Hepatocyte (in vitro differentiated cells): ENCODE data around the gene TARBP2.

Experiments
- EZH2 ChIP-seq: fragments of 200-600 bp; sonication (generic); IDR thresholded peaks from 2 replicates; pipeline ENCODE4 v1.6.1; 2016; ENCODE audit warnings: antibody characterized with exemption, mild to moderate bottlenecking, borderline replicate concordance
- TF ChIP-seq, protein P1 (sequence below): fragments of 200-600 bp; sonication (generic); IDR thresholded peaks from 2 replicates; pipeline ENCODE4 v1.5.1; 2016; ENCODE audit warnings: antibody characterized with exemption, mild to moderate bottlenecking; ENCODE audit not compliant: poor library complexity

DNA sequence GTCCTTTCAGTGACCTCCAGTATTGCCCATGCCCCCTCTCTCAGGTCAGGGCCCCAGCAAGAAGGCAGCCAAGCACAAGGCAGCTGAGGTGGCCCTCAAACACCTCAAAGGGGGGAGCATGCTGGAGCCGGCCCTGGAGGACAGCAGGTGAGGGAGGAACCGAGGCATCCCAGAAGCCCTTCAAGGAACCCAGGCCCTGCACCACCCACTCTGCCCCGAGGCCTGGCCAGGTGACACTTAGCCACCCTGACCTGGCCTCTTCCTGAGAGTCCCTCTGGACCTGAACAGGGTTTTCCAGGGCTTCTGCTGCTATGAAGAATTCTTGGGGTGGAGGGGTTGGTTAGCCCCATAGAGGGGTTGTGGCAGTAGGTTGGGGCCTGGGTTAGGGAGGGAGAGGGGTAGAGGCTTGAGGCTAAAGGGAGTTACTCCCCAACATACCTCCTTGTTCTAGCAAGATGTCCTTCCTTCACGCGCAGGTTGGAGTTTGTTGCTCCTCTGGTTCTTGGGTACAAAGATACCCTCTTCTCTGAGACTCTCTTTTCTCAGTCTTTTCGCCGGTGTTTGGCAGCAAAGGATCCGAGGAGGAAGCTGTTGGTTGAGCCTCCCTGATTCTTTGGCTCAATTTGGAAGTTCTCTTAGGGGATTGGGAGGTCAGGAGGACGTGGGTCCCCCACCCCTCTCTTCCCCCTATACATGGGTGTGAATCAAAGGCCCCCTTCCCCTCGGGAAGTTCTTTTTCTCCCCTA is 2.1 kb downstream of the TARBP2 start:
- TF ChIP-seq, protein P1, sequence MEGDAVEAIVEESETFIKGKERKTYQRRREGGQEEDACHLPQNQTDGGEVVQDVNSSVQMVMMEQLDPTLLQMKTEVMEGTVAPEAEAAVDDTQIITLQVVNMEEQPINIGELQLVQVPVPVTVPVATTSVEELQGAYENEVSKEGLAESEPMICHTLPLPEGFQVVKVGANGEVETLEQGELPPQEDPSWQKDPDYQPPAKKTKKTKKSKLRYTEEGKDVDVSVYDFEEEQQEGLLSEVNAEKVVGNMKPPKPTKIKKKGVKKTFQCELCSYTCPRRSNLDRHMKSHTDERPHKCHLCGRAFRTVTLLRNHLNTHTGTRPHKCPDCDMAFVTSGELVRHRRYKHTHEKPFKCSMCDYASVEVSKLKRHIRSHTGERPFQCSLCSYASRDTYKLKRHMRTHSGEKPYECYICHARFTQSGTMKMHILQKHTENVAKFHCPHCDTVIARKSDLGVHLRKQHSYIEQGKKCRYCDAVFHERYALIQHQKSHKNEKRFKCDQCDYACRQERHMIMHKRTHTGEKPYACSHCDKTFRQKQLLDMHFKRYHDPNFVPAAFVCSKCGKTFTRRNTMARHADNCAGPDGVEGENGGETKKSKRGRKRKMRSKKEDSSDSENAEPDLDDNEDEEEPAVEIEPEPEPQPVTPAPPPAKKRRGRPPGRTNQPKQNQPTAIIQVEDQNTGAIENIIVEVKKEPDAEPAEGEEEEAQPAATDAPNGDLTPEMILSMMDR, result no peak
- TF ChIP-seq EZH2, result no peak
